Right lobe of liver (tissue), 4 donors: ENCODE data around the gene BTBD19.

ENCODE experiments used
- POLR2A ChIP-seq: fragments of 450-650 bp; IDR thresholded peaks from one replicate; pipeline ENCODE4 v1.6.1; 2017; ENCODE audit warnings: antibody characterized with exemption, mild to moderate bottlenecking
- TF ChIP-seq, protein P1 (sequence below), 4 donors: fragments of 200-600 bp in 3 of 4; fragments of 450-650 bp in 1 of 4; IDR thresholded peaks; one replicate each; pipeline versions ENCODE4 v1.5.1 to v1.8.0; 2016 to 2022; ENCODE audit warnings: antibody characterized with exemption in 4 of 4, mild to moderate bottlenecking in 2 of 4
- donor health status: DM: no; HTN: no; CAD: no.
- donor health status: DM: no; HTN: no; CAD: no.
- donor health status: DM: no; HTN: yes; CAD: no.

DNA sequence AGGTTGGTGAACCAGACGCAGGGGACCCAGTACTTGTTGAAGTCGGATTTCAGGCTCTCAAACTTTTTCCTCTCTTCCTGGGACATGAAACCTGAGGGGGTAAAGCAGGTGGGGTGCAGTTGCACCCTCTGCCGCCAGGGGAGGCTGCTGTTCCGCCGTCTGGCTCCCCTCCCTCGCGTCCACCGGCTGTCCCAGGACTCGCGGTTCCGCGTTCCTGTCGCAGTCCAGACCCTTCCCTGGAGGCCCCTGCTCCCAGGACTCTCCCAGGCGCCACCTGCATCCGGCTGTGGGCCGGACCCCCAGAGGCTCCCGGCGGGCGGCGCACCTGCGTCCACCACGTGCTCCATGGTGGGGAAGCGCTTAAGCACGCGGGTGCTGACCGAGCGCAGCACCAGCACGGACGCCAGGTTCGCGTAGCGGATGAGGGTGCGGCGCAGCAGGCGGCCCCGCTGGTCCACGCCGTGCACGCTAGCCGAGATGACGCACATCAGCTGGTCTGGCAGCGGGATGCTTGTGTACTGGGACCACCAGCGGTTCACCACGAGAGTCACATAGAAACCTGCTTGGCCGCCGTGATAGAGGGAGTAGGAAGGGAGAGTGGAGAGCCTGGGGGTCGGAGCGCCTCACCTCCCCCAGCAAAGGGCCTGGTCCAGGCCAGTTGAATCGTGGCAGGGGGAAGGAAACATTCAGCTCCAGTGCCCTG lies 22.0 kb upstream of the BTBD19 start:
- TF ChIP-seq, protein P1, sequence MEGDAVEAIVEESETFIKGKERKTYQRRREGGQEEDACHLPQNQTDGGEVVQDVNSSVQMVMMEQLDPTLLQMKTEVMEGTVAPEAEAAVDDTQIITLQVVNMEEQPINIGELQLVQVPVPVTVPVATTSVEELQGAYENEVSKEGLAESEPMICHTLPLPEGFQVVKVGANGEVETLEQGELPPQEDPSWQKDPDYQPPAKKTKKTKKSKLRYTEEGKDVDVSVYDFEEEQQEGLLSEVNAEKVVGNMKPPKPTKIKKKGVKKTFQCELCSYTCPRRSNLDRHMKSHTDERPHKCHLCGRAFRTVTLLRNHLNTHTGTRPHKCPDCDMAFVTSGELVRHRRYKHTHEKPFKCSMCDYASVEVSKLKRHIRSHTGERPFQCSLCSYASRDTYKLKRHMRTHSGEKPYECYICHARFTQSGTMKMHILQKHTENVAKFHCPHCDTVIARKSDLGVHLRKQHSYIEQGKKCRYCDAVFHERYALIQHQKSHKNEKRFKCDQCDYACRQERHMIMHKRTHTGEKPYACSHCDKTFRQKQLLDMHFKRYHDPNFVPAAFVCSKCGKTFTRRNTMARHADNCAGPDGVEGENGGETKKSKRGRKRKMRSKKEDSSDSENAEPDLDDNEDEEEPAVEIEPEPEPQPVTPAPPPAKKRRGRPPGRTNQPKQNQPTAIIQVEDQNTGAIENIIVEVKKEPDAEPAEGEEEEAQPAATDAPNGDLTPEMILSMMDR (IDR thresholded peaks at IDR 0.05): peak; percentile 80 to 96 (median 86)
- no peak for TF ChIP-seq POLR2A
